Epithelial cell of esophagus (primary cell): ENCODE measurements around the gene INSYN1.

ENCODE experiments used
- DNase-seq: peaks from one replicate; pipeline ENCODE4 v3.0.0; 2010; ENCODE audit warnings: low read depth
- H3K4me3 ChIP-seq: 2 replicates; pipeline ENCODE4 v1.5.1; 2011; ENCODE audit warnings: mild to moderate bottlenecking, low read length, control low read depth
- TF ChIP-seq, protein P1 (sequence below): IDR thresholded peaks from 2 replicates; pipeline ENCODE4 v1.5.1; 2011; ENCODE audit warnings: low read depth, mild to moderate bottlenecking, low read length, control low read depth, inconsistent platforms; ENCODE audit not compliant: insufficient read depth; ENCODE audit errors: missing control alignments

The INSYN1 gene

DNA sequence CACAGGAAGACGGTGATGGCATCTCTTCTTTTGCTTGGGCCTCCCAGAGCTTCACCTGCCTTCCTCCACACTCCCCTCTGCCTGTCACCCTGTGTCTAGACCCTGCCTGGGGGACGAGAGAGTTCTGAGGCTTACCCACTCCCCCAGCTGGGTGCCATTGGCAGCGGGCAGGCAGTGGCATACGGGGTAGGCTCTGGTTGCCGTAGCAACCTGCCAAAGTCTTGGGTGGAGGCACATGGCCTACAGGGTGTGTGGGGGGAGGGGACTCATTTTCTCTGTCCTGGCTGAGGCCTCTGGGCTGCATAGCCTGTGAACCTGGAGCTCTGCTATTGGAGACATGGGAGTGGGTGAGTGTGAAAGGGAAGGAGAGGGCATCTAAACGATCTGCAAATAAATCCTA is 4.4 kb downstream of the INSYN1 start:
- TF ChIP-seq, protein P1, sequence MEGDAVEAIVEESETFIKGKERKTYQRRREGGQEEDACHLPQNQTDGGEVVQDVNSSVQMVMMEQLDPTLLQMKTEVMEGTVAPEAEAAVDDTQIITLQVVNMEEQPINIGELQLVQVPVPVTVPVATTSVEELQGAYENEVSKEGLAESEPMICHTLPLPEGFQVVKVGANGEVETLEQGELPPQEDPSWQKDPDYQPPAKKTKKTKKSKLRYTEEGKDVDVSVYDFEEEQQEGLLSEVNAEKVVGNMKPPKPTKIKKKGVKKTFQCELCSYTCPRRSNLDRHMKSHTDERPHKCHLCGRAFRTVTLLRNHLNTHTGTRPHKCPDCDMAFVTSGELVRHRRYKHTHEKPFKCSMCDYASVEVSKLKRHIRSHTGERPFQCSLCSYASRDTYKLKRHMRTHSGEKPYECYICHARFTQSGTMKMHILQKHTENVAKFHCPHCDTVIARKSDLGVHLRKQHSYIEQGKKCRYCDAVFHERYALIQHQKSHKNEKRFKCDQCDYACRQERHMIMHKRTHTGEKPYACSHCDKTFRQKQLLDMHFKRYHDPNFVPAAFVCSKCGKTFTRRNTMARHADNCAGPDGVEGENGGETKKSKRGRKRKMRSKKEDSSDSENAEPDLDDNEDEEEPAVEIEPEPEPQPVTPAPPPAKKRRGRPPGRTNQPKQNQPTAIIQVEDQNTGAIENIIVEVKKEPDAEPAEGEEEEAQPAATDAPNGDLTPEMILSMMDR: no peak
- no peak overlapping the region for H3K4me3 ChIP-seq
- DNase-seq: no peak

DNA sequence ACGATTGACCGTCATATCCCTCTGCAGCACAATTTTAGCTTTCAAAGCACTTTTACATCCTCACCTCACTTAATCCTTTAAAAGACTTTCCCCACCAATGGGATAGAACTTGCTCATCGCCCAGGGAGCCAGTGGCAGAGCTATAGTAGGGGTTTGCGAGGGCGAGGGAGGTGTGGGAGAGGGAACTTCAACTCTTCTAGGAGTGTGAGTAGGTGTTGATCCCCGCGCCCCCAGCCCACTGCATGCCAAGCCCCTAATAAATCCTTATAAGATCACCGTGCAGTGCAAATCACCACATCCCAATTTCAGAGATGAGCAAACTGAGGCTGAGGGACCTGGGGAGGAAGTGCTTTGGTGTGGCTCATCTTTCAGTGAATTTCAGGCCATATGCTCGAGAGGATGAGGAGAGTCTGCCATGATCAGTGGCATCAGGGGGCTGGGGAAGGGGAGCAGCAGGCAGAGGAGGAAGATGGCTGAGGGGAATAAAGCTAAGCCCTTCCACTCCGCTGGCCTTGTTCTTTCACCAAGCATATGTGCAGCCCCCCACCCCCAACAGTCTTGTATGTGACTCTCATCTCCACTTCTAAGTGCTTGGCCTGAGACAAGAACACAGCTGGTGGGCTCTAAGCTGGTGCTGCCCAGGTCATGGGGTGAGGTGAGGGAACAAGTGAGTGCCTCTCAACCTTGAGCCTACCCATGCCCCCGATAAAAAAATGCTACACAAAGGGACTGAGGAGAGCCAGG is 5.1 kb downstream of the INSYN1 start:
- no peak overlapping the region for H3K4me3 ChIP-seq
- TF ChIP-seq, protein P1: no peak
- DNase-seq: no peak

DNA sequence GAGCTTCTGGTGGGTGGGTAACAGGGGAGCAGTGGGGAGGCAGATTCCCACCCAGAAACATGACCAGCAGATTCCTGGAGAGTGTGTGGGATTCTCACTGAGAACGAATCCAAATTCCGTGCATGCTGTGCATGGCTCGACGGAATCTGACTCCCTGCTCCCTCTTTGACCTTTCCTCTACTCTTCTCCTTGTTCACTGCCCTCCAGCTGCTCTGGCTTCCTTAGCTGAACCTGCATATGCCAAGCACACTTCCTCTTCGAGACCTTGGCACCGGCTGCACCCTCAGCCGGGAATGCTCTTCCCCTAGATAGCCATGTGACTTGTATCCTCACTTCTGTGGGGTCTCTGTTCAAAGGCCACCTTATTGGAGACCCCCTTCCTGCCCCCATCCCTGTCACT is 6.3 kb downstream of the INSYN1 start:
- no peak for DNase-seq

DNA sequence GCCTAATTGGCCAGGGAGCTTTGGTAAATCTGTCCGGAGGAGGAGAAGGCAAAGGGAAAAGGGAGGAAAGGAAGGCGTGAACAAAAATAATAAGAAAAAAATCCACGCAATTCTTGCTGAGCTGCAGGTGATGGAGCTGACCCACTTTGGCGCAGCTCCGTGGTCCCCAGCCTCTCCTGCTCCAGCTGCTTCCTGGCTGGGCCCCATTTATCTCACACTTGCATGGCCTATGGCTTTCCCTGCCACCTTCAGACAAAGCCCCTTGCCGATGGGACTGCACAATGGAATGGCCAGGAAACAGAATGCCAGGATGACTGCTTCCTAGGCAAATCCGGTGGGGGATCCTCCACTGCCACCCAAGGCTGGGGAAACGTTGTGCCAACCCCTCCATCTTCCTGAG is 6.9 kb downstream of the INSYN1 start:
- H3K4me3 ChIP-seq: no peak overlapping the region
- TF ChIP-seq, protein P1: no peak
- DNase-seq: no peak

More for the DNA sequence above, 6.3 kb downstream of the INSYN1 start:
- no peak overlapping the region for H3K4me3 ChIP-seq
- TF ChIP-seq, protein P1: no peak

- DNase-seq: peak; percentile 20
- no peak overlapping the region for H3K4me3 ChIP-seq
- TF ChIP-seq, protein P1: no peak
These were observed 8.1 kb downstream of the INSYN1 start for GRCh38 chr15:73745073-73745472.

GRCh38 chr15:73744293-73744692 is 8.9 kb downstream of the INSYN1 start:
- TF ChIP-seq, protein P1: no peak
- DNase-seq: no peak
- H3K4me3 ChIP-seq: no peak overlapping the region

- no peak for DNase-seq
- TF ChIP-seq, protein P1: no peak
- H3K4me3 ChIP-seq: no peak overlapping the region
These were observed 11.8 kb downstream of the INSYN1 start for GRCh38 chr15:73741321-73741836.
